GM12864 (cell line): Measurements from ENCODE around the gene SP2.

ENCODE experiments used
- DNase-seq: peaks from one replicate; pipeline ENCODE4 v3.0.0-alpha.2; 2011; ENCODE audit warnings: low read depth
- H3K4me3 ChIP-seq: 2 replicates; pipeline ENCODE4 v1.5.1; 2011; ENCODE audit warnings: mild to moderate bottlenecking, low read depth, low read length, control low read depth
- CTCF ChIP-seq: IDR thresholded peaks from 2 replicates; pipeline ENCODE4 v1.5.1; 2011; ENCODE audit warnings: low read depth, mild to moderate bottlenecking, moderate library complexity, low read length, control low read depth, inconsistent platforms; ENCODE audit errors: missing control alignments

SP2 gene

GRCh38 chr17:47895347-47895855 is 635 bp upstream of the SP2 start:
- DNase-seq = no peak
- no peak for TF ChIP-seq CTCF
- H3K4me3 ChIP-seq = peak overlapping the region; percentile 94

- DNase-seq = no peak
- TF ChIP-seq CTCF = no peak
- H3K4me3 ChIP-seq = peak overlapping the region; percentile 100
Observed at GRCh38 chr17:47896672-47897490, 845 bp downstream of the SP2 start.

GRCh38 chr17:47897561-47897960 is 1.5 kb downstream of the SP2 start:
- DNase-seq = no peak
- H3K4me3 ChIP-seq = peak overlapping the region; percentile 100
- TF ChIP-seq CTCF = no peak

- DNase-seq = no peak
- TF ChIP-seq CTCF = no peak
- H3K4me3 ChIP-seq = no peak overlapping the region
Observed at GRCh38 chr17:47898241-47898640, 2.2 kb downstream of the SP2 start.

GRCh38 chr17:47899643-47900042 is 3.6 kb downstream of the SP2 start:
- TF ChIP-seq CTCF = no peak
- H3K4me3 ChIP-seq = no peak overlapping the region
- no peak for DNase-seq

GRCh38 chr17:47901423-47901822 is 5.4 kb downstream of the SP2 start:
- DNase-seq = no peak
- no peak for TF ChIP-seq CTCF
- H3K4me3 ChIP-seq = no peak overlapping the region

- no peak for DNase-seq
- H3K4me3 ChIP-seq = no peak overlapping the region
- no peak for TF ChIP-seq CTCF
Observed at GRCh38 chr17:47902039-47902744, 6.2 kb downstream of the SP2 start.
